GM21717 (cell line): Measurements from ENCODE around the gene DACT3.
"Not testable (repeated sequence)": the region's sequence is repeated elsewhere in the genome, so short reads cannot be mapped to it uniquely, and the experiment has no call there.

Source experiments
- ATAC-seq: cut with Tn5 transposase; IDR thresholded peaks from one replicate; pipeline ENCODE4 v1.9.1; 2021; ENCODE audit warnings: mild to moderate bottlenecking, moderate library complexity; ENCODE audit not compliant: unreplicated experiment

The DACT3 gene

DNA sequence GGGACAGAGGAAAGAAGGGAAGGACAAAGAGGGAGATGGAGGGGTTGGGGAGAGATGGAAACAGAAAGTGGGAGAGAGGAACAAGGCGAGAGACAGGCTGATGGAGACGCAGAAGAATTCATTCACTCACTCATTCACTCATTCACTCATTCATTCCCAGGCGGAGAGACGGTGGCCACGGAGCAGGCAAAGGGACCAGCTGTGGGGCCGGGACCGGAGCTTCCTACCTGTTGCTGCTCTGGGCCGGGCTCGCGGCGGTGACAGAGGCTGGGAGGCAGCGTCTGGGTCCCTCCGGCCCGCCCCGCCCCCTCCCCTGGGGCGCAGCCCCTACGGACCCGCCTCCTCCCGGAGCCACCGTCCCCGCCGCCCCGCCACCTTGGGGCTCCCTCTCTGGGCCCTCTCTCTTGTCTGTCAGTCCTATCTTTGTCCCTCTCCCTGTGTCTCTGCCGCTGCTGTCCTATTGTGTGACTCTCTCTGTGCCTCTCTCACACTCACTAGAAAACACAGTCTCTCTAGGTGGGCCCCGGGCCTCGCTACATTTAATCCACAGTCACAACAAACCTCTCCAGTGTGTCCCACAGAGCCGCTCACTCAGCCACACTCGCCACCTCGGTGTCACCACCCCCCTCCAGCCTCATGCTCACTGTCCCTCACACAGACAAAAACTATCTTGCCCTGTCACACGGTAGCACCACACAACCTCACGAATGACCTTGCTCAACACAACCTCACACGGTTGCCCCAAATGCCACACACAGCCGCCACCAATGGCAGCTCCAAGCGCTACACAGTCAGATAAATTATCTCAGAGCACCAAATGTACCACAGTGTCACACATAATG is 24.8 kb downstream of the DACT3 start, which contains the start of gene GNG8:
TSS of gene GNG8 (minus strand) at position 283 of the 842 bp plus-strand sequence. CDS start 1,520 bp downstream, outside the sequence.
- no peak for ATAC-seq

DNA sequence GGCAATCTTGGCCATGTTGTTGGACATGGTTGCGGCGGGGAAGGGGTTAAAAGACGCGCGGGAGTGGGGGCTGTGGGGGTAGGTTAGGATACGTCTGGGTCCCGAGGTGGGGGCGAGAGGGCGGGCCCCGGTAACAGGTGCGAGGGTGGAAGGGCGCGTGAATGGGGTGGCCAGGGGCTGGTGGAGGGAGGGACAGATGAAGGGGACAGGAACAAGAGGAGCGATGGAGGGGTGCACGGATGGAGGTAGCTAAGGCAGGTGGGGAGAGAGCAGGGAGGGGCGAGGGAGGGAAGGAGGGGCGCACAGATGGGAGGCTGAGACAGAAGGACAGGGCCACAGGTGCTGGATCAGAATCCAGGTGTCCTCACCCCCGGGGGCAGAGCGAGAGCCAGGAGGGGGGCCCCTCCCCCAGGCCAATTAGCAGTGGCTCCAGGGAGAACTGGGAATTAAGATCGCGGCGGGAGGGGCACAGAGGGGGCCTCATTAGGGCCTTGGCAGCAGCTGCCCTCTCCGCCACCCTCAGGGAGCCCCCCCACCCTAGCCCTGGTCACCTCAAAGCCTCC is 26.2 kb downstream of the DACT3 start:
- no peak for ATAC-seq

DNA sequence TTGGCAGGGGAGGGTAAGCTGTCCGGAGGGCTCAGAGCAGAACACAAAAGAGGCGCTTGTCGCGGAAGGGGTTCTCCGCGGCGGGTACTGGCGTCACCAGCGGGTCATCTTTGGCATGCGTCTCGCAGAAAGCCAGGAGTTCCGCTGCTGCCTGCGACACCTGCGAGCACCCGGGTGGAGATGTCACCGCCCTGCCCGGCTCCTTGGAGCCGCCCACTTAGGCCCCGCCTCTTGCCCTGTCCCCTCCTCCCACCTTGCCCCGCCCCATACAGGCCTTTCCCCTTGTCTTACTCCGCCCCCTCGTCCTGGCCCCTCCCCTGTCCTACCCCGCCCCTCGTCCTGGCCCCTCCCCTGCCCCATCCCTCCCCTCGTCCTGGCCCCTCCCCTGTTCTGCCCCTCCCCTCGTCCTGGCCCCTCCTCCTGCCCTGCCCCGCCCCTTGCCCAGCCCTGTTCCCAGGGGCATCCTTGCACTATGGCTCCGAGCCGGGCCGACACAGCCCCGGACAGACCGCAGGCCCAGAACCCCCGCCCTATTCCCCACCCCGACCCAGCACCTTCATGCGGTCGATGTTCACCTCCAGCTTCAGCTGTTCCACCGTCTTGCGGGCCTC is 26.8 kb downstream of the DACT3 start:
- no peak for ATAC-seq

DNA sequence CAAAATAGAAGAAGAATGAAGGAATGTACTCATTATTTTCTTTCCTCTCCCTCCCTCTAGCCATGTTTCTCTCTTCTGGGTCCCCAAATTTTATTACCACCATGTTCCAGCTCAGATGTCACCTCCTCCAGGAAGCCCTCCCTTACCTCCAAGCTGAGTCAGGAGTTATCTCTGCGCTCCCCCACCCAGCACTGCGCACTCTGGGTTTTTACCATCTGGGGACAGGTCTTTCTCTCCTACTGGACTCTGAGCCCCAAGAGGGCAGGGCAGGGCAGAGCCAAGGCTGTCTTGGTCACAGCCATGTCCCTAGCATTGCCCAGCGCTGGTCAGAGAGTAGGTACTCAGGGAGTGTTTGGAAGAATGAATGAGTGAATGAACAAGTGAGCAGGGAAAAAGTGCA is 27.9 kb downstream of the DACT3 start:
- ATAC-seq = no peak

DNA sequence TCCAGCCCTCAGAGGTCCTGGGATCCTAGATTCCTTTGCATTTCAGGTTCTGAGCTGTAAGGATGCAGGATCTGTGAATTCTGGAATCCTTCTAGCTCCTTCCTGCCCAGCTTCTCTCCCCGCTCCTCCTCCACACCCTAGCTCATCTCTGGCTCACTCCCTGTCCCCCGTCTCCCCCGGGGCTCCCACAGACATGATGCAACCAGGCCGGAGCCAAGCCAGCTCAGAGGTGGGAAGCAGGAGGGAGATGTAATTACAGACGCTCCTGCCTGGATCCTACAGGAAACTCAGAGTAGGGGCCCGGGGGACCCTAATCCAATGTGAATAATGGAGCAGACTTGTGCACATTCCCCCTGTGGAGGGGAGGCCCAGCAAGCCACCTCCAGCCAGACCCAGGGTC is 29.5 kb downstream of the DACT3 start:
- ATAC-seq = no peak

DNA sequence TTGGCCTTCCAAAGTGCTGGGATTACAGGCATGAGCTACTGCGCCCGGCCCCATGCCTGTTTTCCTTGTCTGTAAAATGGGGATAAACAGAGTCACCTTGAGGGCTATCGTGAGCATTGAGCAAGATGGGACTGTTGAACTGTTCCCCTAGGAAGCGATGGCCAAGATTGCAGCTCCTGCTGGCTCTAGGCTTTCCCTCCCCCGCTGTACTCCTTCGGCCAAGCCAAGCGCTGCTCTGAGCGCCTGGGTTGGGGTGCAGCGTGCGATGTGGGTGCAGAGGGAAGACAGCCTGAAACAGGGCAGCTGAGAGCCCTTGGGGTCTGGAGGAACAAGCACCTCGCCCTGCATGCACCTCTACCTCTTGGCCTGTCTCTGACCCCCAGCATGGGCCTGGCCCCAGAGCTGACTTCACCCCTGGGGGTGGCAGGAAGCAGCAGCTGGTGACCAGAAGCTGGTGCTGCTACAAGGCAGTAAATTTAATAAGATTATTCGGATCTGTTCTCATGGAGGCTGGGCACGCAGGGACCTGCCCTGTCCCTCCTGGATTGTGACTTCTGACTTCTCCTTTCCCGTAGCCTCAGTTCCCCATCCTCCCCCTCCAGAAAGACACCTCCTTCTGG is 30.3 kb downstream of the DACT3 start:
- no peak for ATAC-seq

DNA sequence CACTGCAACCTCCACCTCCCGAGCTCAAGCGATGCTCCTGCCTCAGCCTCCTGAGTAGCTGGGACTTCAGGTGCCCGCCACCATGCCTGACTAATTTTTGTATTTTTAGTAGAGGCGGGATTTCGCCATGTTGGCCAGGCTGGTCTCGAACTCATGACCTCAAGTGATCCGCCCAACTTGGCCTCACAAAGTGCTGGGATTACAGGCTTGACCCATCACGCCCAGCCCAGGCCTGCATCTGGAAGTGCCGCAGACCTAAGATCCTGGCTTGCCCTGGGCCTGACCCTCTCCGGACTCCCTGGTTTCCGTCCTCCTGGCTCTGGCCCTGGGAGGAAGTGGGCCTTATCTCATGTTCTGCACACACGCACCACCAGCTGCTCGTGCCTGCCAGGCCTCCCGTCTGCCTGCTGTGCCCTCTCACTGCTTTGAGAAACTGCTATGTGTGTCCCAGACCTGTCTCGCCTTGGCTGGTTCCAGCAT is 31.4 kb downstream of the DACT3 start:
- ATAC-seq = no peak

DNA sequence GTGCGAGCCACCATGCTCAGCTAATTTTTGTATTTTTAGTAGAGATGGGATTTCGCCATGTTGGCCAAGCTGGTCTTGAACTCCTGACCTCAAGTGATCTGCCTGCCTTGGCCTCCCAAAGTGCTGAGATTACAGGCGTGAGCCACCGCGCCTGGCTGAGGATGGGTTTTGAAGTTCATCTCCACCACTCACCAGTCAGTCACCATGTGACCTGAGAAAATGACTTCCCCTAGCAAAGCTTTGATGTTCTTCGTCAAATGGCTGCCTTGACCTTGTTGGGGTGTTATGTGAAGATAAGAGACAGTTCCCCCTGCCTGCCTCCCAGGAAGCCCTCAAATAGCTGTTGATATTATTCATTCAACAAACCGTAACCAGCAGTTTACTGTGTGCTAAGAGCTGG is 32.0 kb downstream of the DACT3 start:
- ATAC-seq = not testable (repeated sequence)

DNA sequence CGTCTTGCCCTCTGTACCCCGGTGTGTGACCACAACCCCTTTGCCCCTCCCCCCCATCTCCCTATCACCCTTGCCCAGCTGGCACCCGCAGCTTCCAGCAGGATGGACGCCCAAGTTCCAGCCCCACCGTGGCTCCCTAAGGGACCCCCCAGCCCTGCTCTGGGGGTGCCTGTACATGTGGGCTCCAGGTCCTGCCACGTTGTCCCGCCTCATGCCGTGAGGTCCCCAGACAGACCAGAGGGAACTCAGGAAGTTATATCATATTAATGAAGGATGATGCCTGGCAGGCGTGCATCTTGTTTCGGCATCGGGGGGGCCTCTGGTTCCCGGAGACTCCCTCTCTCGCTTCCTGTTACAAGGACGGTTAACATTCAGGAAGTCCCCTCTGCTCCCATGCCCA is 34.5 kb downstream of the DACT3 start:
- no peak for ATAC-seq

DNA sequence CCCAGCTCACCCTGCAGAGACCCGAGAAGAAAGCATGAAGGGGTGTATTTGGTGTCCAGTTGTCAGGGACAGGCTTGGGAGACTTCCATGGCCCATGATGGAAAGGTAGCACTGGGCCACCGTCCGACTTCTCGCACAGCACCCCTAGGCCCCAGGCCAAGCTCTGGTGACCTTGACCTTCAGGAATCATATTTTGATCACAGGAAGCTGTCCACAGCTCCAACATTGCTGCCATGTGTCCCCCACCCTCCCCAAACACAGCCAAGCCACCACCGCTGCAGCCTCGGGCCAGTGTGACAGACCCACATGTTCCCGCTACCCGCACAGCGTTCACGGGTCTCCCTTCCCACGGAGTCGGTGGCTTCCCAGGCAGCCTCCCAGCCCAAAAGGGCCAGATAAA is 35.3 kb downstream of the DACT3 start:
- ATAC-seq = no peak

DNA sequence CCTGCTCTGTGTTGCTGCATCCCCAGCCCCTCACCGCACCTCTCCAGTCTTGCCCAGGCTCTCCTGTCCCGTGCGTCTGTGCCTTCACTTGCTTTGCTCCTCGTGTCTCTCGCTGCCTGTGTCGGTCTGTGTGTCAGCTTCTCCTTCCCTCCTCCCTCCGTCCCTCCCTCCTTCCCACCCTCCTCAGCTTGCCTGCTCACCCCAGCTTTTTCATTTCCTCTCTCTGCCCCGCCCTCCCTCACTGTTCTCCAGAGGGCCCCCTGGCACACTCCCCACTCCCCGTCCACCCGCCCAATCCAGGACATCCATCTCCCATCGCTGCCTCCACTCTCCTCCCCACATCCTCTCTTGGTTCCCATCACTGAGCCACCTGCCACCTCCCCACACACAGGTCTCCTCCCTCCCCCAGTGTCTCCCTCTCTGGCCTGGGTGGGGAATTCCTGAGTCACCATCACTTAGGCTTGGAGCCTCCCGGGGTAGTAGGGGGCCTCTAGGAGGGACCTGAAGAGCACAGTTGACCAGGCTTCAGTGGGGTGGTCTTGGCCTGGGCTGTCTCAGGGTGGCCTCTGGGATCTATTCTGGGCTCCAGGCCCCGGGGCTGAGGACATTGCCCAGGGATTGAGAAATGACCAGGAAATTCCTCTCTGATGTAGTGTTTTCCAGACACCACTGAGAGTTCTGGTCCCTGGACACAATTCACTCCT is 35.9 kb downstream of the DACT3 start, which contains the start of gene PTGIR:
TSS of gene PTGIR (minus strand) at position 132 of the 704 bp plus-strand sequence. CDS start 864 bp downstream, outside the sequence.
- no peak for ATAC-seq

DNA sequence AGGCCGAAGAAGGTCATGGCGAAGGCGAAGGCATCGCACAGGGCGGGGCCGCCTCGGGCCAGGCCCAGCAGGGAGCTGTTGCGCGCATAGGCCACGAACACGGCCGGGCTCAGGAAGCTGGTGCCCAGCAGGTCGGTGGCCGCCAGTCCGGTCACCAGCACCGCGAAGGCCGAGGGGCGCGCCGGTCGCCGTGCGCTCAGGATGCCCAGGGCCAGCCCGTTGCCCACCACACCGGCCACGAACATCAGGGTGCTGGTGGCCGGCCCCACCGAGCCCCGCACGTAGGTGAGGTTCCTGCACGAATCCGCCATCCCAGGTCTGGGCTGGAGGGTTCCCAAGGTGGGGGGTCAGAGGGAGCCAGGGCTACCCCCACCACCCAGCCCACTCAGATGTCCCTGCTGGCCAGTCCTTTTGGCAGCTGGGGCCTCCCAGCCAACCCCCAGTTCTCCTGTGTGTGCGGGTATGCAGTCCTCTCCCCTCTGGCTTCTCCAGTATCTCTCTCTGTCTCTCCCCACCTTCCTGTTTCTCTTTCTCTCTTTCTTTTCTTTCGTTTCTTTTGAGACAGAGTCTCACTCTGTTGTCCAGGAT is 37.0 kb downstream of the DACT3 start:
- no peak for ATAC-seq

DNA sequence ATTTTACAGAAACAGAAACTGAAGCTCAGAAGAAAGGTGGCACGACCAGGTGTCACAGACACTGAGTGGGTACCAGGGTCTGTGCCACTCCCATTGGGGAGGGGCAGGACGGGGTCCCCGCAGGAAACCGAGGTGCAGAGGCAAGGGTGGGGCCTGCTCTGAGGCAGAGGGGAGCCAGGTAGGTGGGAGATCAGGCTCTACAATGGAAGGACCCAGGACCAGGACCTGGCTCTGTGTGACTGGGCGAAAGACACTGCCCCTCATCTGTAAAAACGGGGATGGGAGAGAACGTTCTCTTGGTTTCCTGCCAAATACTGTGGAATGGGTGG is 38.9 kb downstream of the DACT3 start:
- ATAC-seq = no peak

DNA sequence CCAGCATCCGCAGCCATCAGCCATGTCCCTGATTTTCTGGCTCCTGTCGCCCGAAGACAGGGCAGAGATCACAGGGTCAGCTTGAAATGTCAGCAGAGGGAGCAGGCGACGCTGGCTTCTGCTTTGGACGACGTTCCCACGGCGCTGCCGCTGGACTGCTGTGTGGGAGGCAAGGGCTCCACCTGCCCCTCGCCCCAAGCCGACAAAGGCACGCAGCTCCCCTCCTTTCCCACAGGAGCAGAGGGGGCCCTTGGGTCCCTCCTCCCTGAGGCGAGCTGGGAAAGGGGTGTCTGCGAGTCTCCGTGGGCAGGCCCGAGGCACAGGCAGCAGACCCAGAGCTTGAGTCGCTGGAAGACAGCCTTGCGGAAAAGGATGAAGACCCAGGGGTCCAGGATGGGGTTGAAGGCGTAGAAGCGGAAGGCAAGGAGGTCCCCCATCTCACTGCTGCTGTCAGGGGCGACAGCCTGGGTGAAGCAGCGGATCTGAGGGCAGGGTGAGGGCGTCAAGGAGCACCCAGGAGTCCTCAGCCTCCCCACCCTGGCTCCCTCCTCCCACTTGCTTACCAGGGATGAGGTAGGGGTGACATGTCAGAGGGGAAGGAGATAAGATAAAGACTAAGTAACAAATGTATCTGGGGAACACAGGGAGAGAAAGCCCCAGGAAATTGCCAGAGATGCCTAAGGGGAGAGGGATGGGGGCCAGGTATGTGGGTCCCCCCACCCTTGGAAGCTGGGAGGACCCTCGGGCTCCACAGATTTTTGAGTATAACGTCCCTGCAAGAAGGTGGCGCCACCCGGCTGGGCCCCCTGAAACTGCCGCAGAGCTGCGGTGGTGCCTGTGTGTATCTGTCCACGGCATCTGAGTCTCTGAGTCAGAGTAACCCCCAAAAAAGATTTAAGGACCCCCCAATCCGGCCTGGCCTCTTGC is 39.5 kb downstream of the DACT3 start:
- ATAC-seq = no peak

DNA sequence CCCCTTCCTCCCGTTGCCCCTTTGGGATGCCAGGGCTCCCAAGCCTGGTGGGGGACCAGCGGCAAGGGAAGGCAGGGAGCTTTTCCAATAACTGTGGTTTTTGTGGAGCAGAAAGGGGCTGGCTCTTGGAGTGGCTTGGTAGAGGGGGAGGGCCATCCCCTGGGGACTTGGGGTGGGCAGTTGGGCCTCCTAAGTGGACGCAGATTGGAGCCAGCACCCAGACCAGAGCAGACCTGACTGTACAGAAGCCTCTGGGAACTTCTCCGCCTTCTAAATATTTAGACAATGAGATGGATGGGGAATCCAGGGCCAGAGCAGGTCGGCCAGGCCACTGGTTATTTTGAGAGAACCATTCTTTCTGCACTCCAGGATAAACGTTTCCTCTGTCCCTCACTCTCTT is 40.3 kb downstream of the DACT3 start:
- no peak for ATAC-seq

DNA sequence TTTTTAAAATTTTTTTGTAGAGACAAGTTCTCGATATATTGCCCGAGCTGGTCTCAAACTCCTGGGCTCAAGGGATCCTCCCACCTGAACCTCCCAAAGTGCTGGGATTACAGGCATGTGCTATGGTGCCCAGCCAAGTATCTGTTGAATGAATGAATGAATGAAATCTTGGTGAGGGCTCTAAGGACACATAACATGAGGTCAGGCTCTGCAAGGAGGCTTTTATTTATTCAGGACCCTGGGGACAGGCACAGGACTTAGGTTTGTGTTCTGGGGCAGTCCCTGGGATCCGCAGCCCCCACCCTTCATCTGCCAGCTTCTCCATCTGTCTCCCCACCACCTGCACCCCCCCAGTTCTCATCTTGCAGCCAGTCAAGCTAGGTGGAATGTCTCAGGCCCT is 40.7 kb downstream of the DACT3 start:
- no peak for ATAC-seq

DNA sequence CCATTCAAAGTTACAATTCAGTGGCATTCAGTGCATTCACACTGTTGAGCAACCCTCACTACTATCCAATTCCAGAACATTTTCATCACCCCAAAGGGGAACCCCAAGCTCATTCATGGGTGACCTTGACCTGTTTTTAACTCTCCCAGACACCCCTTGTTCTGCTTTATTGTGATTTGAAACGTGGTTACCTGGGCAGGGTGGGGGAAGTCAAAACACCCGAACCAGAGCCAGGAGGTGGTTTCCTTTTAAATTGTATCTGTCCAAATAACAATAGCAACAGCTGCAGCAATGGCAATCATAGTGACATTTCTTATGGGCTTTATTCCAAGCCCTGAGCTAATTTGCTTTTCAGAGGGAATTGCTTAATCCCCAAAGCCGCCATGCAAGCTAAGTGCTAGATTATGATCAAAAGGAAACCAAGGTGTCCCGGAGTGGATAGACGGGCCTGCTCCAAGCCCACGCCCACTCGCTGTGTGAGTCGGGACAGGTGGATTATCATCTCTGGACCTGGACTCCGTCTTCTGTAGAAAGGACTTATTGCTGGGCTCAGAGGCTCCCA is 42.2 kb downstream of the DACT3 start:
- ATAC-seq = peak; percentile 32

DNA sequence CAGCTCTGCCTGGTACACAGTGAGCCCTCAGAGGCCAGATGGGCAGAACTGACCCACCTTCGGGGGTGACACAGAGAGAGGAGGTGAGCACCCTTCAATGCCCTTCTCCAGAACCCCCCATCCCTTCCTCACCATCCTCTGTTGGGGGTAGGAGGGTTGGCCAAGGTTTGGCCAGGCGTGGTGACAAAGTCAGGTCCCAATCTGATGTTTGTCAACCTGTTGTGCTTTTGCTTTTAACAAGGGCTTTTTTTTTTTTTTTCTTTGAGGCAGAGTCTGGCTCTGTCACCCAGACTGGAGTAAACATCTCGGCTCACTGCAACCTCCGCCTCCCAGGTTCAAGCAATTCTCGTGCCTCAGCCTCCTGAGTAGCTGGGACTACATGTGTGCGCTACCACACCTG is 43.4 kb downstream of the DACT3 start:
- no peak for ATAC-seq

DNA sequence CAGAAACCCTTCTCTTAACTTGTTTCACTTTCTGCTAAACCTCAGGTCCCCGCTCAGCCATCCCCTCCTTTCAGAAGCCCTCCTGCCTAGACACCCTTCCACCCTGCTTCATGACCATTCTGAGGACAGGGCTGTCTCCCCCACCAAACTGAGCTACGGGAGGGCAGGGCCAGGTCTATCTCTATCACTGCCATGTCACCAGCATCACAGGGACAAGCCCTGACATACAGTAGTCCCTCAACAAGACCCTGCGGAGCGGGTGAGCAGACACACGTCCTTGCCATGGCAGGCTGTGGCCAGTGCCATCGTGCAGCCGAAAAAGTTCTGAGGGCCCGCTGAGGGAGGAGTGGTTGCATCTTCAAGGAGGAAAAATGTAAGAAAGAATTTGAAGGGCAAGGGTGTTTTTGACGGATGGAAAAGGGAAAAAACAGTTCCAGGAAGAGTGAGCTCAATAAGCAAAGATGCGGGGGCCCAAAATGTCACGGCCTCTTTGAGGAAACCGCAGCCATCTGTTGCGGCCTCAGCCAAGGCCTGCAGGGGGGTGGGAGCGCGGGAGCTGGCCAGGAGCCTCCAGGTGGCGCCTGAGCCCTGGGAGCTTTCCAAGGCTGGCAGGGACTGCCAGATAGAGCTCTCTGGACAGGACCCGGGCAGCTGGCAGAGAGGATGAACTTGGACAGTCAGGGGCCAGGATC is 44.2 kb downstream of the DACT3 start:
- ATAC-seq = no peak
